ENCODE data around the gene TCERG1L. TPM values are rescaled to one million over a fixed set of nuclear protein-coding genes. Genes with fewer than 3 reads are reported as not detected.

TCERG1L gene
- total RNA-seq, 1 donor from 2014 or later: 0.07 TPM

GRCh38 chr10:131210181-131210580 lies 101.3 kb downstream of the TCERG1L start:
- Mint-ChIP-seq H3K27ac (no peak overlapping the region), H3K9me3 (no peaks in the 10 kb centered on the region), H3K4me3 (ENCODE audit: low read depth) (no peak overlapping the region), H3K4me1 (ENCODE audit: low read depth) (no peaks in the 10 kb centered on the region), H3K27me3 (ENCODE audit: low read depth) (no peaks in the 10 kb centered on the region), H3K36me3 (ENCODE audit: low read depth) (no peaks in the 10 kb centered on the region)
- intact Hi-C loops (cut with micrococcal nuclease): no loop called here
- DNase-seq (ENCODE audit: low spot score): no peak

GRCh38 chr10:131207584-131208532 lies 103.7 kb downstream of the TCERG1L start:
- no peak for DNase-seq (ENCODE audit: low spot score)
- no peaks in the 10 kb centered on the region for H3K4me1 Mint-ChIP-seq (ENCODE audit: low read depth)
- H3K27me3 Mint-ChIP-seq (ENCODE audit: low read depth): no peaks in the 10 kb centered on the region
- H3K9me3 Mint-ChIP-seq: no peaks in the 10 kb centered on the region
- H3K36me3 Mint-ChIP-seq (ENCODE audit: low read depth): no peaks in the 10 kb centered on the region
- no peak overlapping the region for H3K4me3 Mint-ChIP-seq (ENCODE audit: low read depth)
- no peak overlapping the region for H3K27ac Mint-ChIP-seq
- intact Hi-C loops (cut with micrococcal nuclease): no loop called here

- no peaks in the 10 kb centered on the region for H3K9me3 Mint-ChIP-seq
- no peaks in the 10 kb centered on the region for H3K4me1 Mint-ChIP-seq (ENCODE audit: low read depth)
- H3K27me3 Mint-ChIP-seq (ENCODE audit: low read depth): no peaks in the 10 kb centered on the region
- H3K27ac Mint-ChIP-seq: no peak overlapping the region
- H3K4me3 Mint-ChIP-seq (ENCODE audit: low read depth): no peak overlapping the region
- no peaks in the 10 kb centered on the region for H3K36me3 Mint-ChIP-seq (ENCODE audit: low read depth)
- no peak for DNase-seq (ENCODE audit: low spot score)
- intact Hi-C loops (cut with micrococcal nuclease): no loop called here
Measured at GRCh38 chr10:131207176-131207575, 104.3 kb downstream of the TCERG1L start.

- no peak for DNase-seq (ENCODE audit: low spot score)
- no peaks in the 10 kb centered on the region for H3K27me3 Mint-ChIP-seq (ENCODE audit: low read depth)
Measured at GRCh38 chr10:131206111-131206995, 105.2 kb downstream of the TCERG1L start.

GRCh38 chr10:131205556-131205955 lies 106.0 kb downstream of the TCERG1L start:
- intact Hi-C loops (cut with micrococcal nuclease): no loop called here
- Mint-ChIP-seq H3K4me1 (ENCODE audit: low read depth) (no peaks in the 10 kb centered on the region), H3K9me3 (no peaks in the 10 kb centered on the region), H3K27me3 (ENCODE audit: low read depth) (no peaks in the 10 kb centered on the region), H3K4me3 (ENCODE audit: low read depth) (no peak overlapping the region), H3K27ac (no peak overlapping the region), H3K36me3 (ENCODE audit: low read depth) (no peaks in the 10 kb centered on the region)
- DNase-seq (ENCODE audit: low spot score): no peak

More at GRCh38 chr10:131206111-131206995, 105.2 kb downstream of the TCERG1L start:
- intact Hi-C loops (cut with micrococcal nuclease): no loop called here
- no peak overlapping the region for H3K4me3 Mint-ChIP-seq (ENCODE audit: low read depth)
- H3K36me3 Mint-ChIP-seq (ENCODE audit: low read depth): no peaks in the 10 kb centered on the region
- no peaks in the 10 kb centered on the region for H3K9me3 Mint-ChIP-seq
- no peak overlapping the region for H3K27ac Mint-ChIP-seq
- H3K4me1 Mint-ChIP-seq (ENCODE audit: low read depth): no peaks in the 10 kb centered on the region

GRCh38 chr10:131204406-131205152 lies 106.9 kb downstream of the TCERG1L start:
- H3K36me3 Mint-ChIP-seq (ENCODE audit: low read depth): no peaks in the 10 kb centered on the region
- H3K9me3 Mint-ChIP-seq: no peaks in the 10 kb centered on the region
- no peaks in the 10 kb centered on the region for H3K4me1 Mint-ChIP-seq (ENCODE audit: low read depth)
- intact Hi-C loops (cut with micrococcal nuclease): no loop called here
- no peak overlapping the region for H3K27ac Mint-ChIP-seq
- H3K27me3 Mint-ChIP-seq (ENCODE audit: low read depth): no peaks in the 10 kb centered on the region
- H3K4me3 Mint-ChIP-seq (ENCODE audit: low read depth): no peak overlapping the region
- DNase-seq (ENCODE audit: low spot score): no peak

- H3K9me3 Mint-ChIP-seq: no peaks in the 10 kb centered on the region
- H3K27me3 Mint-ChIP-seq (ENCODE audit: low read depth): no peaks in the 10 kb centered on the region
- no peak overlapping the region for H3K27ac Mint-ChIP-seq
- intact Hi-C loops (cut with micrococcal nuclease): no loop called here
- H3K4me1 Mint-ChIP-seq (ENCODE audit: low read depth): no peaks in the 10 kb centered on the region
- no peak overlapping the region for H3K4me3 Mint-ChIP-seq (ENCODE audit: low read depth)
- no peaks in the 10 kb centered on the region for H3K36me3 Mint-ChIP-seq (ENCODE audit: low read depth)
- DNase-seq (ENCODE audit: low spot score): no peak
Measured at GRCh38 chr10:131203456-131204357, 107.8 kb downstream of the TCERG1L start.

- H3K27me3 Mint-ChIP-seq (ENCODE audit: low read depth): no peaks in the 10 kb centered on the region
- H3K36me3 Mint-ChIP-seq (ENCODE audit: low read depth): no peaks in the 10 kb centered on the region
- no peaks in the 10 kb centered on the region for H3K4me1 Mint-ChIP-seq (ENCODE audit: low read depth)
- no peak overlapping the region for H3K27ac Mint-ChIP-seq
- intact Hi-C loops (cut with micrococcal nuclease): no loop called here
- no peak for DNase-seq (ENCODE audit: low spot score)
- no peak overlapping the region for H3K4me3 Mint-ChIP-seq (ENCODE audit: low read depth)
- no peaks in the 10 kb centered on the region for H3K9me3 Mint-ChIP-seq
Measured at GRCh38 chr10:131202990-131203389, 108.5 kb downstream of the TCERG1L start.

- H3K36me3 Mint-ChIP-seq (ENCODE audit: low read depth): no peaks in the 10 kb centered on the region
- H3K27me3 Mint-ChIP-seq (ENCODE audit: low read depth): no peaks in the 10 kb centered on the region
- intact Hi-C loops (cut with micrococcal nuclease): no loop called here
- no peak for DNase-seq (ENCODE audit: low spot score)
- H3K4me3 Mint-ChIP-seq (ENCODE audit: low read depth): no peak overlapping the region
- H3K9me3 Mint-ChIP-seq: no peaks in the 10 kb centered on the region
- no peak overlapping the region for H3K27ac Mint-ChIP-seq
- H3K4me1 Mint-ChIP-seq (ENCODE audit: low read depth): no peaks in the 10 kb centered on the region
Measured at GRCh38 chr10:131201741-131202515, 109.6 kb downstream of the TCERG1L start.

GRCh38 chr10:131200856-131201470 lies 110.6 kb downstream of the TCERG1L start:
- intact Hi-C loops (cut with micrococcal nuclease): no loop called here
- H3K9me3 Mint-ChIP-seq: no peaks in the 10 kb centered on the region
- H3K36me3 Mint-ChIP-seq (ENCODE audit: low read depth): no peaks in the 10 kb centered on the region
- no peak overlapping the region for H3K27ac Mint-ChIP-seq
- H3K27me3 Mint-ChIP-seq (ENCODE audit: low read depth): no peaks in the 10 kb centered on the region
- no peak for DNase-seq (ENCODE audit: low spot score)
- no peak overlapping the region for H3K4me3 Mint-ChIP-seq (ENCODE audit: low read depth)
- no peaks in the 10 kb centered on the region for H3K4me1 Mint-ChIP-seq (ENCODE audit: low read depth)

- Mint-ChIP-seq H3K4me3 (ENCODE audit: low read depth) (no peak overlapping the region), H3K27me3 (ENCODE audit: low read depth) (no peaks in the 10 kb centered on the region), H3K4me1 (ENCODE audit: low read depth) (no peaks in the 10 kb centered on the region), H3K36me3 (ENCODE audit: low read depth) (no peaks in the 10 kb centered on the region), H3K27ac (no peak overlapping the region), H3K9me3 (no peaks in the 10 kb centered on the region)
- intact Hi-C loops (cut with micrococcal nuclease): no loop called here
- no peak for DNase-seq (ENCODE audit: low spot score)
Measured at GRCh38 chr10:131199646-131200045, 111.9 kb downstream of the TCERG1L start.

Measured in activated T-helper 2 cell treated with anti-CD3 and anti-CD28 coated beads, Interferon-gamma antibody, Interleukin-2, Interleukin-4, amounts not matched to agents 10 μg/mL and 5 μg/mL and 100 μg/mL, durations not matched to agents 14 hours and 24 hours and 36 hours (primary cell).